ENCODE measurements around the gene AJAP1. TPM values are rescaled to one million over a fixed set of nuclear protein-coding genes. Genes with fewer than 3 reads are reported as not detected.

The AJAP1 gene
- total and polyA plus RNA-seq, 12 donors: 0.02 to 0.94 (median 0.09) TPM; not detected in 3

- intact Hi-C loops (cut with DNase I): no loop called here
- no peaks in the 10 kb centered on the region for H3K9me3 ChIP-seq
Observed at GRCh38 chr1:4770713-4771112, 116.3 kb downstream of the AJAP1 start.

GRCh38 chr1:4771267-4771666 is 116.9 kb downstream of the AJAP1 start:
- Histone ChIP-seq H3K9me3 (no peaks in the 10 kb centered on the region), H3K36me3 (no peaks in the 10 kb centered on the region), H3K27me3 (peaks cover 0 to 47% (median 22%) of the 10 kb centered on the region in 7 donors), H3K4me3 (no peak overlapping the region), H3K4me1 (no peaks in the 10 kb centered on the region), H3K27ac (no peak overlapping the region)
- DNase-seq (no peak), ATAC-seq (no peak)
- WGBS, 2 donors: 61 to 67% methylated on average over 13 of the region's 13 CpGs
- TF ChIP-seq CTCF (IDR thresholded peaks at IDR 0.05): no peak
- intact Hi-C loops (cut with DNase I): no loop called here

More at GRCh38 chr1:4770713-4771112, 116.3 kb downstream of the AJAP1 start:
- ATAC-seq (no peak), DNase-seq (no peak)
- Histone ChIP-seq H3K27ac (no peak overlapping the region), H3K36me3 (no peaks in the 10 kb centered on the region), H3K4me1 (no peaks in the 10 kb centered on the region), H3K27me3 (peaks cover 0 to 41% (median 23%) of the 10 kb centered on the region in 7 donors), H3K4me3 (no peak overlapping the region)
- 27 to 37% methylated on average over 8 of the region's 8 CpGs for WGBS, 2 donors
- TF ChIP-seq CTCF (IDR thresholded peaks at IDR 0.05): no peak

DNA sequence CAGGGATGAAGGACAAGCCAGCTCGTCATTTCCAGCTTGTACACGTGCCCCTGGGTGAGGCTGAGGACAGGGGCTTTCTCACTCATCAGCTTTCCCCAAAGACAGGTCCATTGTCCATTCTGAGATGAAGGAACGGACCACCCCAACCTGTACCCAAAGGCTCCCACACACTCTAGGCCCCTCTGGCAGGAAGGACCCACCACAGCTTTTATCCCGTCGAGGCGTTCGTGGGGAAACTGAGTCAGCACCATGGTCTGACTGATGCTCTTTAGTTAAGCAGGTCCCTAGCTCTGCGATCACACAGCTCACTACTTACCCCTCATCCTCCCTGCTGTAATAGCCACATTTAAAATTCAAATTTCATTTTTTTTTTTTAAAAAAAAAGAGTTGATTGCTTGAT is 117.3 kb downstream of the AJAP1 start:
- intact Hi-C loops (cut with DNase I): no loop called here
- WGBS, 2 donors: 78 to 79% methylated on average over 8 of the region's 8 CpGs
- H3K27me3 ChIP-seq: peaks cover 0 to 48% (median 22%) of the 10 kb centered on the region in 7 donors

DNA sequence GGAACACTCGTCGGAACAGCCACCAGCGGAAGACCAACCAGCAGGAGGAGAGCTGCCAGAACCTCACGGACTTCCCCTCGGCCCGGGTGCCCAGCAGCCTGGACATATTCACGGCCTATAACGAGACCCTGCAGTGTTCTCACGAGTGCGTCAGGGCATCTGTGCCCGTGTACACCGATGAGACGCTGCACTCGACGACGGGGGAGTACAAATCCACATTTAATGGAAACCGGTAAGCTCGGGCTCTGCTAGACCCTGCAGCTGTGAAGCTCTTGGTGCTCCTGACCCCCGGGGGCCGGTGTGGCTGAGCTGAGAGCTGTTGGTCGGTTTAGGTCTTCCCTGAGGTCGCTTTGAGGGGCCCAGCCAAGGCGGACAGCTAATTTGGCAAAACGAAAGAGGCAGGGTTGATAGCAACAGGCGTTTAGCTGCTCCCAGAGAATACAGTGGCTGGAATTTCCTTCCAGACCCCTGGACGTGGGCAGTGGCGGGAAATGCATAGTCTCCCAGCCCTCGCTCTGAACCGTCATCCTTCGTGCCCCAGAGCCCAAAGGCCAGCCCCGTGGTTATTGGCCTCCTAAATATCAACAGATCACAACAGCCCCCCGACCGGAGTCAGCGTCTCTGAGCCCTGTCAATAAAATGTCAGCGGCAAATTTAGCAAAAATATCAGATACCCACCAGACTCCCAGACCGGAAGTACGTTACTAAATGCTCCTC is 118.0 kb downstream of the AJAP1 start:
- no peak overlapping the region for H3K4me3 ChIP-seq
- H3K4me1 ChIP-seq: no peaks in the 10 kb centered on the region
- H3K27ac ChIP-seq: no peak overlapping the region
- TF ChIP-seq CTCF (IDR thresholded peaks at IDR 0.05): no peak
- ATAC-seq (no peak), DNase-seq (no peak)
- intact Hi-C loops (cut with DNase I): no loop called here
- no peaks in the 10 kb centered on the region for H3K9me3 ChIP-seq
- no peaks in the 10 kb centered on the region for H3K36me3 ChIP-seq
- H3K27me3 ChIP-seq: peaks cover 0 to 48% (median 22%) of the 10 kb centered on the region in 7 donors
- WGBS, 2 donors: 77 to 80% methylated on average over 37 of the region's 37 CpGs

More for the DNA sequence above, 117.3 kb downstream of the AJAP1 start:
- TF ChIP-seq CTCF (IDR thresholded peaks at IDR 0.05): no peak
- DNase-seq: no peak
- no peak for ATAC-seq
- Histone ChIP-seq H3K36me3 (no peaks in the 10 kb centered on the region), H3K27ac (no peak overlapping the region), H3K4me3 (no peak overlapping the region), H3K4me1 (no peaks in the 10 kb centered on the region), H3K9me3 (no peaks in the 10 kb centered on the region)

Data from heart right ventricle (tissue), 16 donors.